ENCODE measurements around the gene NEUROD6.

NEUROD6 gene

DNA sequence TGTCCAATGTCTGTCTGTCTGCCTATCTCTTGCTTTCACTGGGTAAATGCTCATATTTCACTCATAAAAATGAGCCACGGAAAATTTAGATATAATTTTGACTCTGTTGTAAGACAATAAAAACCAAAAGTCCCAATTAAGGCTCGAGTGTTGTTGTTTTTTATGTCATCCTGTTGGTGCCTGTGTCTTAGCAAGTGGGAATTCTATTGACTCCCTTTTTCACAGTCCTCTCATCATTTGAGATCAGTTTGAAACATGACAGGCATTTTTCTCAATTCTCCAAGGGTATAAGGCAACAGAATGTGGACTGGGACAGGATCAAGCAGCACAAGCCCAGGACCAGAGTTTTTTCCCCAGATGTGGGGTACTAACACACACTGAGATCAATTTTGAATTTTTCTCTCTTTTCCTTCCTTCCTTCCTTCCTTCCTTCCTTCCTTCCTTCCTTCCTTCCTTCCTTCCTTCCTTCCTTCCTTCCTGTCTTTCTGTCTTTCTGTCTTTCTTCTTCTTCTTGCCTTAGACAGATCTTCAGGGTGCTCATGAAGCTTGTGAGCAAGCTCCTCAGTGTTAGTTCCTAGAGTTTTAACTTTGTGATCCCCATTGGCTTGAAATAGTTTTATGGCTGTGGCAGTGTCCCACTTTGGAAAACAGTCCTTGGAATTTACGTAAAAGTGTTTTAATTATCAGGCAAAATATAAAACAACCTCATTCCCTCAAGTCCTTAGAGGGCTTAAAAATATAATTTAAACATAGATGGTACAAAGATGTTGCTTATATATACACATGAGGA is 3.2 kb upstream of the NEUROD6 start:
- in situ Hi-C loops (cut with HindIII; ENCODE audit: low sequenced_read_pairs) = no loop called here
- H3K4me3 ChIP-seq (ENCODE audit: low read depth, low read length) = no peak overlapping the region
- TF ChIP-seq CTCF (IDR thresholded peaks at IDR 0.05; ENCODE audit: low read depth, low read length) = no peak
- no peak for DNase-seq (ENCODE audit: low read depth, low spot score)

DNA sequence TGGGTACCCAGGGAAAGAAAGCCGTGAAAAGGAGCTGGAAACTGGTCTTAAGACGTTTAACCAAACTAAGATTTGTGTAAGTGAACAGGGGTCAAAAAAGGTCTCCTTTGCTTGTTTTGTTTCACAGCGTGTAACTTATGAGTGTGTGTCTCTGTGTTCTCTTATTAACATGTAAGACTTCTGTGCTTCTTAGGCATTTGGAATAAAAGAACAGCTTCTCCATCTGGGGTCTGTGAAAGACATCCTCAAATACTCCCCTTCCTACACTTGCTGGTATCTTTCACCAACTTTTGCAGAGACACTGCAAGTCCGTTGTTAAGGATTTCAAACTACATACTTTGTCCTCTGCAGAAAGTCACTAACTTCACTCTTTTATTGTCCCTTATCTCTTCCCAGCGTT is 615 bp upstream of the NEUROD6 start:
- in situ Hi-C loops (cut with HindIII; ENCODE audit: low sequenced_read_pairs) = no loop called here
- no peak overlapping the region for H3K4me3 ChIP-seq (ENCODE audit: low read depth, low read length)
- DNase-seq (ENCODE audit: low read depth, low spot score) = no peak
- TF ChIP-seq CTCF (IDR thresholded peaks at IDR 0.05; ENCODE audit: low read depth, low read length) = no peak

DNA sequence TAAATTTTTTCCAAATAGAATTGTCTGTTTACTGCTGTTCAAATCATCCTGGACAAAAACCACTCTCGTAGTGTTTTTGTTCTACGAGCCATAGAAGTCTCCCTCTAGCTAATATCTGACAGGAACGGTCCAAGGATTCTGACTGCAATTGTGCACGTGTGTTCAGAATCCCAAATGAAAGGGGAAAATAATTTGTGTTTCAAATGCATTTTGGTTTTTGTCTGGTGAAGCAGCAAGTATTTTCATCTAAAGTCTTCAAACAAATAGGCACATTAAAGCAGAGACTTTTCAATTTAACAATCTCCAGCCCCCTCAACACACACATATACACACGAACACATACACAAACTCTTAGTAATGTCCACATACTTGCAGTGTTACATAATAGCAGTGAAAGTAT is 475 bp downstream of the NEUROD6 start:
- in situ Hi-C loops (cut with HindIII; ENCODE audit: low sequenced_read_pairs) = no loop called here
- DNase-seq (ENCODE audit: low read depth, low spot score) = no peak
- no peak for TF ChIP-seq CTCF (IDR thresholded peaks at IDR 0.05; ENCODE audit: low read depth, low read length)
- no peak overlapping the region for H3K4me3 ChIP-seq (ENCODE audit: low read depth, low read length)

GRCh38 chr7:31338706-31339105 is 1.8 kb downstream of the NEUROD6 start:
- H3K4me3 ChIP-seq (ENCODE audit: low read depth, low read length) = no peak overlapping the region
- in situ Hi-C loops (cut with HindIII; ENCODE audit: low sequenced_read_pairs) = no loop called here
- DNase-seq (ENCODE audit: low read depth, low spot score) = no peak
- TF ChIP-seq CTCF (IDR thresholded peaks at IDR 0.05; ENCODE audit: low read depth, low read length) = no peak

DNA sequence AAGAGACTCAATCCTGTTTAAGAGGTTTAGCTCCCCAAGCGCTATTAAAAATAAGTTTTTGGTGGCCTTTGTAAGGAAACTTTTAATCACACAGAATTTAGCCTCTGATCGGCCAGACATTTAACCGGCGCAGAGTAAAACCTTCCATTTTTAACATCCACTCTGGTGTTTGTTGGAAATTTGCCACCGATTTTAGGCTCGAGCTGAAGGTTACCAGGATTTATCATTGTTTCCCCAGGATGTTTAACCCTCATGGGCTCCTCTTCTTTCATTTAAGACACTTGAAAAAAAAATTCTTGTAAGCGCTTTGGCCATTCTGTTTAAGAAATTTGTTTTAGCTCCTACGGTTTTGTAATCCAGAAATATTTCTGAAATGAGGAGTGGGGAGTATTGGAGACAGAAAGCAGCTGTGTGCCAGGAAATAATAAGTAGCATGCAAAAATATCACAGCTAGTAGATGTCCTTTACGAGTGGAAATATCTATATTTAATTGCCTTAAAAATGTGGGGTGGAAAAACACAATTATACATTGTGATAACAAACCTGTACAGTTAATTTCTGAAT is 3.4 kb downstream of the NEUROD6 start:
- no peak overlapping the region for H3K4me3 ChIP-seq (ENCODE audit: low read depth, low read length)
- in situ Hi-C loops (cut with HindIII; ENCODE audit: low sequenced_read_pairs) = no loop called here
- no peak for DNase-seq (ENCODE audit: low read depth, low spot score)
- TF ChIP-seq CTCF (IDR thresholded peaks at IDR 0.05; ENCODE audit: low read depth, low read length) = no peak

- DNase-seq (ENCODE audit: low read depth, low spot score) = no peak
- in situ Hi-C loops (cut with HindIII; ENCODE audit: low sequenced_read_pairs) = no loop called here
- H3K4me3 ChIP-seq (ENCODE audit: low read depth, low read length) = no peak overlapping the region
- no peak for TF ChIP-seq CTCF (IDR thresholded peaks at IDR 0.05; ENCODE audit: low read depth, low read length)
Observed at GRCh38 chr7:31336202-31337001, 4.1 kb downstream of the NEUROD6 start.

Measured in astrocyte of the spinal cord (primary cell).